ENCODE measurements around the gene PTCH1. TPM values are rescaled to one million over a fixed set of nuclear protein-coding genes. Genes with fewer than 3 reads are reported as not detected.

The PTCH1 gene
- total RNA-seq, 1 experiment from 2014 or later = 33.4 TPM

- intact Hi-C loops (cut with micrococcal nuclease; ENCODE audit: unreplicated experiment) = no loop called here
- no peak overlapping the region for H3K27ac ChIP-seq
- DNase-seq = no peak
- H3F3A ChIP-seq (ENCODE audit: insufficient read depth, low read depth) = peaks cover 3% of the 10 kb centered on the region
- ChIA-PET POLR2A (ENCODE audit: unreplicated experiment) (no interaction called here), CTCF (no interaction called here)
- H3K79me2 ChIP-seq (ENCODE audit: low read depth) = no peaks in the 10 kb centered on the region
- H3K4me2 ChIP-seq = no peak overlapping the region
- H3K9me3 ChIP-seq (ENCODE audit: insufficient read depth, low read depth) = no peaks in the 10 kb centered on the region
- BruUV-seq (replicated peaks) = no TSS peak
- no peaks in the 10 kb centered on the region for H3K27me3 ChIP-seq (ENCODE audit: insufficient read depth, low read depth)
- H3K36me3 ChIP-seq (ENCODE audit: low read depth) = no peaks in the 10 kb centered on the region
- no peak overlapping the region for H2AFZ ChIP-seq
- no peaks in the 10 kb centered on the region for H4K20me1 ChIP-seq (ENCODE audit: insufficient read depth)
- no peaks in the 10 kb centered on the region for H3K9me2 ChIP-seq (ENCODE audit: insufficient read depth)
- 0 out of 2 replicates have a peak, but pooled peaks cover 12% of the 10 kb centered on the region for H3K4me1 ChIP-seq (replicated peaks; ENCODE audit: insufficient read depth)
- TF ChIP-seq EZH2 (IDR thresholded peaks at IDR 0.05; ENCODE audit: low read depth) = no peak
- TF ChIP-seq CTCF (conservative IDR thresholded peaks at IDR 0.05) = no peak
- no peak overlapping the region for H3K4me3 ChIP-seq
Observed at GRCh38 chr9:95436416-95436815, 80.4 kb downstream of the PTCH1 start.

GRCh38 chr9:95435074-95435728 is 81.6 kb downstream of the PTCH1 start:
- peaks cover 3% of the 10 kb centered on the region for H3F3A ChIP-seq (ENCODE audit: insufficient read depth, low read depth)
- intact Hi-C loops (cut with micrococcal nuclease; ENCODE audit: unreplicated experiment) = loop anchor here (2.0 kb wide), 2 partner anchors 52 to 170 kb away; no protein-coding TSS in a partner anchor
- no peak for TF ChIP-seq EZH2 (IDR thresholded peaks at IDR 0.05; ENCODE audit: low read depth)
- TF ChIP-seq CTCF (conservative IDR thresholded peaks at IDR 0.05) = no peak
- no peaks in the 10 kb centered on the region for H4K20me1 ChIP-seq (ENCODE audit: insufficient read depth)
- ChIA-PET CTCF (interaction anchor here (1.2 kb wide), 1 partner anchor 94 kb away, joined by 13 read pairs; no protein-coding TSS in a partner anchor), POLR2A (ENCODE audit: unreplicated experiment) (interaction anchor here (0.6 kb wide), 1 partner anchor 294 kb away, joined by 4 read pairs; no protein-coding TSS in a partner anchor)
- no peaks in the 10 kb centered on the region for H3K27me3 ChIP-seq (ENCODE audit: insufficient read depth, low read depth)
- H3K4me3 ChIP-seq = no peak overlapping the region
- DNase-seq = no peak
- no peak overlapping the region for H3K27ac ChIP-seq
- BruUV-seq (replicated peaks) = no TSS peak
- no peaks in the 10 kb centered on the region for H3K9me2 ChIP-seq (ENCODE audit: insufficient read depth)
- H3K9me3 ChIP-seq (ENCODE audit: insufficient read depth, low read depth) = no peaks in the 10 kb centered on the region
- no peaks in the 10 kb centered on the region for H3K79me2 ChIP-seq (ENCODE audit: low read depth)
- H2AFZ ChIP-seq = no peak overlapping the region
- H3K36me3 ChIP-seq (ENCODE audit: low read depth) = no peaks in the 10 kb centered on the region
- no peak overlapping the region for H3K4me2 ChIP-seq
- H3K4me1 ChIP-seq (replicated peaks; ENCODE audit: insufficient read depth) = 0 out of 2 replicates have a peak, but pooled peaks cover 12% of the 10 kb centered on the region

DNA sequence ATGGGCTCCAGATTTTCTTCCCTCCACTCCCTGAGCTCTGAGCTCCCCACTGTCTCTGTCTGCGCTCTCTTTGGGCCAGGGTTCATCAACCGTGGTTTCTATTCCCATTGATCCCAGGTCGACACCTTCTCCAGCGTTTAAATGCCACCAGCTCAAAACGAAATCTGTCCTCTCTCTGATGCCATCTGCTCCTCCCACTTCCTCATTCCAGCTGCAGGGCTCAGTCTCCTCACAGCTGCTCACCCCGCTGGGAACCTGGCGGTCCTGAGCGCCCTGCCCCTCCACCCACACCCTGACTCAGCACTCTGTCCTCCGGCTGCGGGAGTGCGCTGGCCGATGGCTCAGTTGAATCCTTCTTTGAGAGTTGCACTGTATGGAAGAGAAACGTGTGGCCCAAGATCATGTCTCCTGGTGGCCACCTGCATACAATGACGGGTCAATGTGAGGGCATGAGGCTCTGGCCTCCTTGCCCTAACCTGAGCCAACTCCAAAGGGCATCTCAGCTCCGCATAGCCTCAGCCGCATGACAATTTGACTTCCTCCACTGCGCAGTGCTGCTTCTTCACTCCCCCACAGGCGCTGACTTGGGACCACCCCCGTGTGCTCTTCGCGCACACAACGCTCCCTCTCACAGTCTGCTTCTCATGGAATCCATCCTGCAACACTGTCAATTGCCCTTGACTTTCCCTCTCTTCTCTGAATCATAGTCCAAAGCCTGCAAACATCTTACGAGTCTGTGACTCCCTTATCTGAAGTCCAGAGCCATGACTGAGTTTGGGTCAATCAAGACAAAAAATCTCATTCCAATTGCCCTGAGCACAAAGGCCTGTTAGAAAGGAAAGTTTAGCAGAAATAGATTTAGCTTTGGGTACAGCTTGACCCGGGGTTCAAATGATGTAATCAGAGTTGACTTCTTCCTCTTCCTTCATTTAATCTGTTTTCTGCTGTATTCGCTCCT is 82.4 kb downstream of the PTCH1 start:
- ChIA-PET POLR2A (ENCODE audit: unreplicated experiment) (interaction anchor here (0.6 to 0.8 kb wide), 3 partner anchors 116 to 293 kb away, joined by 4 to 7 read pairs (median 7); no protein-coding TSS in a partner anchor), CTCF (interaction anchor here (0.6 to 1.2 kb wide), 6 partner anchors 53 to 742 kb away, joined by 3 to 13 read pairs (median 6); no protein-coding TSS in a partner anchor)
- no peaks in the 10 kb centered on the region for H4K20me1 ChIP-seq (ENCODE audit: insufficient read depth)
- TF ChIP-seq EZH2 (IDR thresholded peaks at IDR 0.05; ENCODE audit: low read depth) (no peak), CTCF (conservative IDR thresholded peaks at IDR 0.05) (peak; percentile 71)
- intact Hi-C loops (cut with micrococcal nuclease; ENCODE audit: unreplicated experiment) = loop anchor here (1.0 to 2.0 kb wide), 3 partner anchors 52 to 303 kb away; no protein-coding TSS in a partner anchor
- H3K36me3 ChIP-seq (ENCODE audit: low read depth) = no peaks in the 10 kb centered on the region
- H3K27me3 ChIP-seq (ENCODE audit: insufficient read depth, low read depth) = no peaks in the 10 kb centered on the region
- H2AFZ ChIP-seq = peak overlapping the region; percentile 81
- no peaks in the 10 kb centered on the region for H3K79me2 ChIP-seq (ENCODE audit: low read depth)
- DNase-seq = peak; percentile 88 to 92
- H3K27ac ChIP-seq = peak overlapping the region; percentile 98
- H3F3A ChIP-seq (ENCODE audit: insufficient read depth, low read depth) = peaks cover 3% of the 10 kb centered on the region
- H3K4me3 ChIP-seq = peak overlapping the region; percentile 54; the same call in 1 of the 2 replicates
- BruUV-seq (replicated peaks) = no TSS peak
- peak overlapping the region; percentile 81 for H3K4me2 ChIP-seq
- H3K4me1 ChIP-seq (replicated peaks; ENCODE audit: insufficient read depth) = 0 out of 2 replicates have a peak, but pooled peaks cover 12% of the 10 kb centered on the region
- no peaks in the 10 kb centered on the region for H3K9me3 ChIP-seq (ENCODE audit: insufficient read depth, low read depth)
- no peaks in the 10 kb centered on the region for H3K9me2 ChIP-seq (ENCODE audit: insufficient read depth)

Data from PC-9 (cell line).